ENCODE measurements around the gene HS6ST3.
"Not testable (repeated sequence)": the region's sequence is repeated elsewhere in the genome, so short reads cannot be mapped to it uniquely, and the experiment has no call there.

Gene HS6ST3

DNA sequence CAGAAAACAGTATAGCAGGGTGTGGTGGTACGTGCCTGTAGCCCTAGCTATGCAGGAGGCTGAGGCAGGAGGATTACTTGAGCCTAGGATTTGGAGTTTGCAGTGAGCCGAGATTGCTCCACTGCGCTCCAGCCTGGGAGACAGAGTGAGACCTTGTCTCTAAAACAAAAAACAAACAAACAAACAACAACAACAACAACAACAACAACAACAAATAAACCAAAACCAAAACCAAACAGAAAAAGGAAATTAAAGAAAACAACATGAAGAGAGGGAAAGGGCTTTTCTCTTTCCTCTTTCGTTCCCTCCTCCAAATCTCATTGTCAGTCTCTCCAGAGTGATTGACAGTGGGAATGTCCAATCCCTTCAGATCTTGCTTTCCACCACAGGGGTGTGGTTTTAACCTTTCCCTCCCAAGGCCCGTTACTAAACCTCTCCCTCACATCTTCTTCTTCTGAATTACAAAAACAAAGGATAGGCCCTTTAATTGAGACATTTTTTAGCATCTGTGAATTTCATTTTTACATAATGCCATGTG is 341.2 kb downstream of the HS6ST3 start:
- DNase-seq (ENCODE audit: low read depth in 2 of 2), result no peak

DNA sequence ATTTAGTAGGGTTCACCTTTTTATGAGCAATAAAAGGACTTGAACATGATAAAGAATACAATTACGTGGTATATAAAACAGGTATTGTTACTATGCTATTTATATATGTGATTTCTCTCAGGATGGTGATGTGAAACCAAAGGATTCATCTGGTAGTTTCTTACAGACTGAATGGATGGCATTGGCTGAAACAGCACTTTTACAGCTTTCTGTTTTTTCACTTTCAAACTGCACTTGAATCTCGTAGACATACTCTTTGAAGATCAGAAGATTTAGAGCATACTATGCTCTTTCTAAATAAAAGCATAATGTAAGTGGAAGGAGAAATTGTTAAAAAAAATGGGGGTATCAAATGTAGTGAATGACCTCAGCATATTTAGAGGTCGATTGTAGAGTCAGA is 354.8 kb downstream of the HS6ST3 start:
- DNase-seq (ENCODE audit: low read depth in 2 of 2), result no peak

DNA sequence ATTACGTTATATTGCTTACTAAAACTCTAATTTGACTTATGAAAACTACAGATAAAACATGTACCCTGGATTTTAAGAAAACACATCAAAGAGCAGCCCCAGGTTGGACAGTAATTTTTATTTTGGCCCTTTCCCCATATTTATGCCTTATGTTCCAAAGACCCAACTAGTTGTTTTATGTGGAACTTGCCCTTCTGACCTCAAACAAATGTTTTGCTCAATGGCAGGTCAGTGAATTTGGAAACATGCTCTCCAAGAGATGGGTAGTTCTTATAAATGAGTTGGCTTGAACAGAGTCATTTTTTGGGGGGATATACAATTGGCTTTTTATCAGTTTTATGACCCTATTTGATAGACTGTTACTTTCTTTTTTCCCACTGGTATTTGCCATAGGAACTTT is 360.0 kb downstream of the HS6ST3 start:
- no peak for DNase-seq (ENCODE audit: low read depth in 2 of 2)

DNA sequence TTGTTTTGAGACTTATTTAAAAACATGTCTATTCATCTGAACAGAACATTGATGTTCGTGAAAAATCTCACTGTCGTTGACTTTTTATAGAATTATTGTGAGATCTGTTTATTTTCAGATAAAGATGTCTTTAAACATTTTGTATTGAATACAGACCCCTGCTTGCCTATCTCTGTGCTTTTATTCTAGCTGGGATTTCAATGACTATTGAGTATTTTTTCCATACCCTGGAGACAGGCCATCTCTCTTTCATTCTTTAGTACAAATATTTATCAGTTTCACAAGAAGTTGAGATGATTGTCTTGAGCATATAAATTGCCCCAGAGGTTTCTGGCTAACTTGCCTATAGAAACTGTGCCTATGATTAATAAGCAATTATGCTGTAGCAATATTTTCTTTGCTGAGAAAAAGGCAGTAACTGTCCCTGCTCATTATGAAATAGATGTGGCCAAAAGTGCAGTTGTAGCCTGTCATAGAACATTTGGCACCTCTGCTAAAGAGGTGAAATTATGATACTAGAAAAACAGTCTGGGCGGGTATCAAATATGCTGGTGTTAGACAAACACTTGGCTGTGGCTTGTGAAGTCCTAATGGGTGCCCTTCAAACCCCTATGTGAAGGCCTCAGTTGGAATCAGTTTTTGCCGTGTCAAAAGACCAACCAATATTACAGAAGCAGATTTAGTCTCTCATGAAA is 360.6 kb downstream of the HS6ST3 start:
- DNase-seq (ENCODE audit: low read depth in 2 of 2), result no peak

DNA sequence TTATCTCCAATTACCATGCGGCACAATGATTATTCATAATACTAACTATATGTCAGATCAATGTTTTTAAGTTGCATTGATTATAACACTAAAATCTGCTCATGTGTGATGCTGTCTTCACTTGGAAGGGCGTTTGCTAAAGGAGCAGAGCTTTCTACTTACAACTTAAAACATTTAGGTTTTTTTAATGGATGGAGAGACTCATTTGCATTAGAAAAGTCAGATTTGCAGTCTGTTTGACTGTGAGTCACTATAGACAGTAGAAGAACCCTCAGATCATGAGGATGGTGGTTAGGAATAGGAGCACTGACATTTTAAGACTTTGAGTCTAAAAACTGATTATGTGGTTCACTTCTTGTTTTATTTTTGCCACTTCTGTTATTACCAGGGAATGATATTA is 364.6 kb downstream of the HS6ST3 start:
- no peak for DNase-seq (ENCODE audit: low read depth in 2 of 2)

DNA sequence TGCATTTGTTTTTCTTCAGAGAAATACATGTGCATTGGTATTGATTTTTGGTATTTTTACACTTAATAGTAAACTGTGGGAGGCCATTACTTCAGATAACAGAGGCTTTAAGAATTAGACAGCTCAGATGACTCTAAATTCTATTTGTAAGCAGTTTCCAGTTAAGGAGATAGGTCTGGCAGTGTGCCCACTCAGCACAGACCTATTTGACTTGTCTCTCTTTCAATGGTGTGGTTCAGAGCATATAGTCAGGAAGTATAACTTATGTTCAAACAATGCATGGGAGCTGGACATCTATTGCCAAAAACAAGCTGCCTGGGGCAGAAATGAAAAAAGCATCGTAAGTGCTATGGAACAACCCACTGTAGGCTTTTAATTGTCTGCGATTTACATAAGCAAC is 370.7 kb downstream of the HS6ST3 start:
- no peak for DNase-seq (ENCODE audit: low read depth in 2 of 2)

DNA sequence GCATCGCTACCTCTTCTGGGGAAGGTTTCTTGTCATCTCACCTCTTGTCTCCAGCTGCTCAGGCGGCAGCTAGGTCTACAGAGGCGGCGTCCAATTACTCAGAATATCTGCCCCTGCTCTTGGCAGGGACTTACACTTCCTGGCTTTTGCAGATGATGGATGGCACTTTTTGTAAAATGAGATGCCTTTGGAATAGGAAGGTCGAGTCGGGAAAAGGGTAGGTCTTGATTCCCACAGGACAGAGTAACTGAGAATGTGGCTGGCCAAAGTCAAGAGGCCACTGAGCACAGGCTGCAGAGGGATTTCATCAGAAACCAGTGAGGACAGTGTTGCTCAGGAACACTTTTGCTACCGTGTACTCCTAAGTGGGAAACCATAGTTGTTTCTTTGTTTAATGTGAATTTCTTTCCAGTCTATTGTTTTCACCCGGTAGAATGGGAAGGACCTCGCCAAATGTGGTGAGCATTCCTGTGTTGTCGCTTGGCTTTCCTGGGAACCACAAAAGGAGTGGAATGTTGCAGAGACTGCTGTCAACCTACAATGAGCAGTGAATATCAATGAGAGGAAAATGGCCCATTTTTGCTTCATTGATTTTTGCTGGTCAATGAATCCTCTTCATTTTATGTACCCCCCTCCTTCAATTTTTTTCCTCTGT is 383.7 kb downstream of the HS6ST3 start:
- DNase-seq (ENCODE audit: low read depth in 2 of 2), result no peak

GRCh38 chr13:96474181-96474557 is 384.3 kb downstream of the HS6ST3 start:
- DNase-seq (ENCODE audit: low read depth in 2 of 2), result no peak

- DNase-seq (ENCODE audit: low read depth in 2 of 2), result no peak
Observed at GRCh38 chr13:96475103-96475502, 385.2 kb downstream of the HS6ST3 start.

GRCh38 chr13:96481482-96481881 is 391.6 kb downstream of the HS6ST3 start:
- DNase-seq (ENCODE audit: low read depth in 2 of 2), result no peak

DNA sequence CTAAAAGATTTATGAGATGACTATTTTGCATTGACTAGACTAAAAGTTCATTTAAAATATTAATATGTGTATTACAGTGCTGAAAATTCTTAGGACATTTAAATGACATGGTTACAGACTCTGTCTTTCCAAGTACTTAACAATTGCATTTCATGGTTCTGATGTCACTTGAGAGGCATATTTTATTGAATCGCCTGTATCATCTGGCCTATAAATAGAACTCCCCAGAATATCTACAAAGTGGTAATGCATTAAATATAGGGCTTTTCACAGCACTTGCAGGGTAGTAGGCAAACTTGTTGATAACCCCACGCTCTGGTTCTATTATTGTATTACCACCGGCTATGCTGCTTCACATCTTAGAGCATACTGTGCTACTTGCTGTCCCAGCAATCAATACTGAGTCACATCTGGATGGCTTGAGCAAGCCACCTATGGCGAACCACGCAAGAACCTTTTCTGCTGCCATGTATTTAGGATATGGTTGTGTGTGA is 400.6 kb downstream of the HS6ST3 start:
- no peak for DNase-seq (ENCODE audit: low read depth in 2 of 2)

- no peak for DNase-seq (ENCODE audit: low read depth in 2 of 2)
Observed at GRCh38 chr13:96491103-96491502, 401.2 kb downstream of the HS6ST3 start.

DNA sequence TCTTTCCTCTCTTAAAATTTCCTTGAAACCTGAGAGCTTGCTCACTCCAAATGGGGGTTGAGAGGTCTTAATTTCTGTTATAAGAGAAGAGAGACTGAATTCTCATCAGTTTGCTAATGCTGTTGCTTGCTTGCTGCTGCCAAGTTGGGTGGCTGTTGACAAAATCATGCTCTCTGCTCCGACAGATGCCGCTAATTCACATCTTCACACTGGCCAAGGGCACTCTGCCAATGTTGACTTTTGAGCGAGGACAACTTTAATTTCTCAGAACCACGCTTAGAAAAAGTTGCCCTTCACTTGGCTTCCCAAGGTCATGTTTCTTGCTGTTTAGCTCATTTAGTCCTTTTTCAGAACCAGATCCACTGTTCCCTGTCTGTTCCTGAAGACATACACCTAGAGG is 402.9 kb downstream of the HS6ST3 start:
- DNase-seq (ENCODE audit: low read depth in 2 of 2), result no peak

GRCh38 chr13:96499656-96500055 is 409.7 kb downstream of the HS6ST3 start:
- no peak for DNase-seq (ENCODE audit: low read depth in 2 of 2)

GRCh38 chr13:96500953-96501352 is 411.0 kb downstream of the HS6ST3 start:
- DNase-seq (ENCODE audit: low read depth in 2 of 2), result no peak

DNA sequence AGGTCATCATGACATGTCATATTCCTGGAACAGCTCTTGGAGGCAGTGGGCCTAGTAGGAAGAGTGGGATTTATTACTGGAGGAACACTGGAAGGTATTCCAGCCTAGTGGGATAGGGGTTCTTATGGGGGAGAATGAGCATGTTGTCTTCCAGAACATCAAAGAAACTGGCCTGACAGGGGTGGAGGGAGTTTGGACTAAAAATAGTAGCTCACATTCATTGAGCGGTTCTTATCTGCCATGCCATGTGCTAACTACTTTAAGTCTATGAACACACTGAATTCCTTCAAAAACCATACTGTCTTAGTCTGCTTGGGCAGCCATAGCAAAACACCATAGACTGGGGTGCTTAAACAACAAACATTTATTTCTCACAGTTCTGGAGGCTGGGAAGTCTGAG is 413.6 kb downstream of the HS6ST3 start:
- no peak for DNase-seq (ENCODE audit: low read depth in 2 of 2)

DNA sequence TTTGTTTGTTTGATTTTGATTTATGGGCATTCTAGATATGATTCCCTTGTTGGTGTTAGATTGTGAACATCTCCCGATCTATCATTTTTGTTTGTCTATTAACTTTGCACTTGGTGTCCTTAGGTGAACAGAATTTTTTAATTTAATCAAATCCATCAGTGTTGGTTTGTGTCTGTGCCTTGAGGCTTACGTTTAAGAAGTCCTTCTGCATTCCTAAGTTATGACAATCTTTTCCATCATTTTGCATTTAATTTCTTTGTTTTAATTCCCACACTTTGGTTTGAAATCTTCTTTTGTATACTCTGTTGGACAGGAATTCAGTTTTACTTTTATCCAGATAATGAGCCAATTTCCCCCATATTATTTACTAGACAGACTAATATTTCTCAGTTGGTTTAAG is 421.7 kb downstream of the HS6ST3 start:
- no peak for DNase-seq (ENCODE audit: low read depth in 2 of 2)

- DNase-seq (ENCODE audit: low read depth in 2 of 2), result no peak
Observed at GRCh38 chr13:96519380-96519779, 429.5 kb downstream of the HS6ST3 start.

- not testable (repeated sequence) for DNase-seq (ENCODE audit: low read depth in 2 of 2)
Observed at GRCh38 chr13:96524398-96525020, 434.6 kb downstream of the HS6ST3 start.

- no peak for DNase-seq (ENCODE audit: low read depth in 2 of 2)
Observed at GRCh38 chr13:96525715-96526114, 435.8 kb downstream of the HS6ST3 start.

DNA sequence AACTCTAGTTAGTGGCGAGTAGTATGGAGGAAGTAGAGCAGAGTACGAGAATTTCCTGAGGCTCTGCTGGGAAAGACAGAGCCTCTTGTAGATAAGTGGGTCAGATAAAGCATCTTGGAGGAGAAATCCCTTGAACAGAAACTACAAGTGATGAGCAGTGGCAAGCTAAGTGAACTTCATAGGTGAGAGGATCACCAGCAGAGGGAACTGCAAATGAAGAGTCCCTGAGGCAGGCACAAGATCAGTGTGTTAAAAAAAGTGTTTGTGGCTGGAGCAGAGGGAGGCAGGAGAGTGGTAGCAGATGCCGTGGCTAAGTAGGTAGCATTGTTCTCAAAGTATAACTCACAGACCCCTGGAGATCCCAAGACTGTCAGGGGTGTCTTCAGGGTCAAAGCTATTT is 437.6 kb downstream of the HS6ST3 start:
- DNase-seq (ENCODE audit: low read depth in 2 of 2), result no peak

DNA sequence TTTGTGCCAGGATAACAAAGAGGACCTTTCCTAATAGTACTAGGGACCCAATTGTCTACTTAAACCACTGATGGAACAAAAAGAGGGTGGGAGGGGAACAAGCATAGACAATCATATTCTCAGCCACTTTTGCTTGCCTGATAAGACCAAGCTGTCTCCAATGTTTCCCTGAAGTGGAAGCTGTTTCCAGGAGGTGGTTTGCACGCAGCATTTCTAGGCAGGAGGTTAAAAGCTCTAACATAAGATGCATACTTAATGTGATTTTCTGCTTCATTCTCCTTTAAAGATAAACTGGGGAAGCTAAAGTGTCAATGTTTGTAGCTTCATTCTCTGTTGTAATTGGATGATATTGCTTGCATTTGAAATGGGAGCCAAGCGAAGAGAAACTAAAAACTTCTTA is 442.9 kb downstream of the HS6ST3 start:
- no peak for DNase-seq (ENCODE audit: low read depth in 2 of 2)

GRCh38 chr13:96533408-96533807 is 443.5 kb downstream of the HS6ST3 start:
- no peak for DNase-seq (ENCODE audit: low read depth in 2 of 2)

Data from stimulated activated CD4-positive, alpha-beta T cell treated with anti-CD3 and anti-CD28 coated beads, Interleukin-1b, Interleukin-23, amount 100 ng/mL, for 1 hour (primary cell).